HG03175 (cell line): ENCODE measurements around the gene CCL22.
"Not testable (repeated sequence)": the region's sequence is repeated elsewhere in the genome, so short reads cannot be mapped to it uniquely, and the experiment has no call there.

Experiments used
- ATAC-seq: cut with Tn5 transposase; IDR thresholded peaks from one replicate; pipeline ENCODE4 v1.9.1; 2021; ENCODE audit warnings: mild to moderate bottlenecking, moderate library complexity; ENCODE audit not compliant: unreplicated experiment

Gene CCL22, protein sequence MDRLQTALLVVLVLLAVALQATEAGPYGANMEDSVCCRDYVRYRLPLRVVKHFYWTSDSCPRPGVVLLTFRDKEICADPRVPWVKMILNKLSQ

DNA sequence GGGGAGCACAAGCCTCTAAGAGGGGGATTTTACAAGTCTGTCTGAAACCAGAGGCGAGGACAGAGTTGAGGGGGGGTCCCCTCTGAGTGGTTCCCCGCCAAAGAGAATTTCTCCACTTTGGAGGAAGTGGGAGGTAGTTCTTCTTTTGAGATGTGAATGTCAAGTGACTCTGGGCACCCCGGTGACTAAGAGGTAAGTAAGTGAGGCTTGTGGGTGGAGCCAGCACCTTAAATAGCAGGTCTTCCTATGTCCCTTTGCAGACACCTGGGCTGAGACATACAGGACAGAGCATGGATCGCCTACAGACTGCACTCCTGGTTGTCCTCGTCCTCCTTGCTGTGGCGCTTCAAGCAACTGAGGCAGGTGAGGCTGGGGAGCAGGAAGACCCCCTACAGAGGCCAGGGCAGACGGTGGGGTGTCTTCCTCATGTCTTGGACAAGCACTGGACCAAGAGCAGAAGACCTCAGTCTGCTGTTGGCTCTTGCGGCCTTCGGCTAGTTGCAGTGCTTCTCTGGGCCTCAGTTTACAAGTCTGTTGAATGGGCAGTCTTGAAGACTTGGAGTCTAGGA, at the start of gene CCL22:
Gene CCL22, plus strand, starts transcription at position 257 of the 569 bp plus-strand sequence. Its CDS starts 34 bp downstream, at position 291.
- ATAC-seq: peak; percentile 60

DNA sequence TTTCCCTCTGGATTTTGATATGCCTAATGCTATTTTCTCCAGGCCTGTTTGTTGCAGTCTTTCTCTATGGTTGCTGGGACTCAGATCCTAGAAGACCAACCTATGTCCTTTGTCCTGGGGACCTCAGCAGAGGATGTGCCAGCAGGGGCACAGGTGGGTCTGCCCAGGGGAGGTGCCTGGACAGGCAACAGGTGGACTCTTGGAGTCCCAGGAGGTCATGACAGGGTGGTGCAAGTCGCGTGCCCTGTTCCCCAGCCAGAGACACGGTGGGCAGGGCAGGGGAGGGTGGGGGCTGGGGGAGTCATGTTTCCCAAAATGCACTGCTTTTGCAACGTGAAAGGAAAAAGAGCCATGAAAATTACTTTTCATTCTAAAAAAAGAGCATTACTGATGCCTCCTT, 47.8 kb upstream of the CCL22 start:
- ATAC-seq: no peak

DNA sequence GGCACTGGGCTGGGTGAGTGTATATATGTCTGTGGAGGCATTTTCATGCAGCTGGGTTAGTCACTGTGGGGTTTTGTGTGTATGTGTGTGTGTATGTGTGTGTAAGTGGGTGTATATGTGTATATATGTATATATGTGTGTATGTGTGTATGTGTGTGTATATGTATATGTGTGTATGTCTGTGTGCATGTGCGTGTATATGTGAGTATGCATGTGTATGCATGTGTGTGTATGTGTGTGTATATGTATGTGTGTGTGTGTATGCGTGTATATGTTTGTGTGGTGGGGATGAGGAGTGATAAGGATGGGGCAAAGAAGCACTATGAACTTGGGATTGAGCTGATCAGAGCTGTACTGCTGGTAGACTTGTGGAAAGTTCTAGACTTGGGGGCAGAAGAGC, 45.1 kb upstream of the CCL22 start:
- no peak for ATAC-seq

DNA sequence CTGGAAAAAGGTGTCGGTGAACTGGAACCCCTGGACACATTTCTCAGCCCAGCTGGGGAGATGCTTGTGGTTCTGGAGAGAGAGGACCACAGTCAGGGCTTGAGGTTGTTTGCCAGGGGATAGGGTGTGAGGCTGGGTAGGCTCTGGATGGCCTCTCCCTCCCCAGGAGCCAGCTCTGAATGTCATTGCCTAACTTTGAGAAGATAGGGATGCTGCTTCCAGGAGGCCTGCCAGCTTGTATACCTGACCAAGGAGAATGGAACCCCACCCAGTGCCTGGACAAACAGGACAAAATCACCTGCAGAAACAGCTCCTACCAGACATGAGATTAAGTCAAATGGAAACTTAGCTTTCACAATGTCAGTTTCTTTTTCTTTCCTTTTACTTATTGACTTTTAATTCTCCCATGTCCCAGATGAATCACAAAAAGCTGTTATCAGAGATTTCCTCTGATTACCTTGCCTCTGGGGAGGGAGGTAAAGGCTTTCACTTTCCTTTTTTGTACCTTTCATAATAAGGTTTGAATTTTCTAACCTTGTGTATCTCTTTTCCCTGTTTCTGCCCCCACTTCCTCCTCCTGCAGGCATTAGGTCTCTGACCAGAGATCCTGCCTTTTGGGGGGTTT, 44.3 kb upstream of the CCL22 start:
- no peak for ATAC-seq

DNA sequence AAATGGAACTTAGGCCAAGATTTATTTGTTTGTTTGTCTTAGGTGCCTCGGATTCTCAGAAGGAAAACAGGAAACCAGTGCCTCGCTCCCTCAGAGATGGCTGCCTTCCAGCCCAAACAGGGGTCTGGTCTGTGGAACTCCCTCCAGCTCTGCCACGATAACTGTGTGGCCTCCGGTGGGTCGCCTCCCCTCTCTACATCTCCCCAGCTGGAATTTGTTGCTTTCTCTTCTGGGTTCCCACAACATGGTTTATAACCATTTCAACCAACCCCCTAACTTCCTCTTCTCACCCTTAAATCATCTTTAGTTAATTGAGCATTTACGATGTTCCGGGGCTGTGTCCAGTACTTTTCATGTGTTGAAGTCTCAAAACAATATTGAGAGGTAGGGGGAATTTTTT, 43.2 kb upstream of the CCL22 start:
- no peak for ATAC-seq

DNA sequence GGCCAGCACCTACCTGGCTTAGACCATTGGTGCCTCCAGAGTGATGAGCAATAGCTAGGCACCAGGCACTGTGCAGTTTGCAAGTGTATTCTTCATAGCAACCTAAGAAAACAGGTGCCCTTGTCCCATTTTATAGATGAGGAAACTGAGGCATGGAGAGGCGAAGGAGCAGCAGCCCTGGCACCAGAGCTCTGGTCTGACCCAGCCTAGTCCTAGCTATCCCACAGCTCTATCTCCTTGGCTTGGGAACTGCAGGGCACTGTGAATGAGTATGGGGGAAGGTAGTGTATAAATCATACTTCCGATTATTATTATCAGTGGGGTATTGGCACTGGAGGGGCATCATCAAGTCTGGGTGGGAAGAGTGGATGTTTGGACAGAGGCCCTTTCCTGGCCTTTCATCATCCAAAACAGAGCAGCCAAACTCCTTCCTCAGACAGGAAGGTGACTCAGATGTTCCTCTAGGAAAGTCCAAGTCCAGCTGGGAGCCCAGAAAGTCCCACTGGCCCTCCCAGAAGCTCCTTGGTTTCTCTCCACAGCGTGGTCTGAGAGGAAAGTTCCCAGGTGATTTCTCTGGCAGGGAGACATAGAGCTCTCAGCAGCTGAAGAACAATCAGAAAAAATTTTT, 42.1 kb upstream of the CCL22 start:
- ATAC-seq: no peak

DNA sequence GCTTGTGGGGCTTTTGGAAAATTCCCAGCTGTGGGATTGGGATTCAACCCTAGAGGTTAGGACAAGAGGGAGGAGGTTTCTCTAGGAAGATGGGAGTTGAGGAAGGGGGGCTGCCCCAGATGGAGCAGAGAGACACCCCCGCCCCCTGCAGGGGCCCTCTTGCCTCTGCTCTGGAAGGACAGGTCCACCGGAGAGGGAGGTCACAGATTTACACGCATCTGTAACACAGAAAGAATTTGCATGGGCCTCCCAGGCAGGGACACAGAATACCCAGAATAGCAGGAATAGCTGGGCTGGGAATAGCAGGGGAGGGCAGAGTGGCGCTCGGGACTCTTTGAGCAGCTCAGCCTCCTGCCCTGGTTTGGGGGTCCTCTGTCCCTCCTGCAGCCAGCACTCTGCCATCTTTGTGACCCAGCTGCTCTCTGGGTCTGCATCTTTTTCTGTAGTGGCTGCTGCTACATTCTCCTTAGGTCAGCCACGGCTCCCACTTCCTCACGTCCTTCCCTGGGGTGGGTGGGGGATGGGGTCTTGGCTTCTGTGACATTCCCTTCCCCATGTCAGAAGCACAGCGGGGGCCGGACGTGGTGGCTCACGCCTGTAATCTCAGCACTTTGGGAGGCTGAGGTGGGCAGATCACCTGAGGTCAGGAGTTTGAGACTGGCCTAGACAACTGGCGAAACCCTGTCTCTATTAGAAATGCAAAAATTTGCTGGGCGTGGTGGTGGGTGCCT, 40.2 kb upstream of the CCL22 start:
- ATAC-seq: no peak

DNA sequence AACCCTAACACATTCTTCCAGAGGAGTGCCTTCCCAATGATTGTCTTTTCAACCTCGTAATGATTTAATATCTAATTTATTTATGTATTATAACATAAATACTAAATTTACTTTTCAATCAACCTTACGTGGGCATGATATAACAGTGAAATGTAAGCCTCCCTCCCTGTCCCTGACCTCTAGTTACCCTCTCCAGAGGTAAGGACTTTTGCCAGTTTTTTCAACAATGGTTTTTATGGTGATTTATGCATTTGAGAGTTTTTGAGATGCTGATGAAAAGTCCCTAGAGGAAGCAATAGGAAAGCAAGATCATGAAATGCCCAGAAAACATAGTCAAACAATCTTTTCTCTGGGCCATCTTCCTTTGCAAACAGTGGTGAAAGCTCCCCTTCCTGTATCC, 38.9 kb upstream of the CCL22 start:
- ATAC-seq: no peak

DNA sequence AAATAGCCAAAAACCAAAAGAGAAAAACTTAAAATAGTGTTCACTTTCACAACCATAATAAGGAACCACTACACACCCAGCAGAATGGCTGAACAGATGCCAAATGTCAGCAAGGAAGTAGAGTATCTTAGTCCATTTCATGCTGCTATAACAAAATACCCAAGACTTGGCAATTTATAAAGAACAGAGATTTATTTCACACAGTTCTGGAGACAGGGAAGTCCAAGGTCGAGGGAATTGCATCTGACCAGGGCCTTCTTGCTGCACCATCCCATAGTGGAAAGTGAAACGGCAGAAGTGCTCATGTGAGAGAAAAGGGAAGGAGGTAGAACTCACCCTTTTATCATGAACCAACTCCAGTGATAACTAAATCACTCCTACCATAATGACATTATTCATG, 33.8 kb upstream of the CCL22 start:
- no peak for ATAC-seq

DNA sequence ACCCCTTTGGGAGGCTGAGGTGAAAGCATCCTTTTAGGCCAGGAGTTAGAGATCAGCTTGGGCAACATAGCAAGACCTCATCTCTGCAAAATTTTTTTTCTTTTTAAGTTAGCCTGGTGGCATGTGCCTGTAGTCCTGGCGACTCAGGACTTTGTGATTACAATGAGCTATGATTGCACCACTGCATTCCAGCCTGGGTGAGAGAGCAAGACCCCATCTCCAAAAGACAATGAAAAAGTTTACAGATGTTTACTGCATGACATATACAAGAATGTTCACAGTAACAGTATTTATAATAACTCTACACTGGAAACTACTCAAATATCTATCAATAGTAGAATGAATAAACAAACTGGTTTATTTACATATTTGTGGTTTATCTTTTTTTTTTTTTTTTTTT, 33.1 kb upstream of the CCL22 start:
- no peak for ATAC-seq

DNA sequence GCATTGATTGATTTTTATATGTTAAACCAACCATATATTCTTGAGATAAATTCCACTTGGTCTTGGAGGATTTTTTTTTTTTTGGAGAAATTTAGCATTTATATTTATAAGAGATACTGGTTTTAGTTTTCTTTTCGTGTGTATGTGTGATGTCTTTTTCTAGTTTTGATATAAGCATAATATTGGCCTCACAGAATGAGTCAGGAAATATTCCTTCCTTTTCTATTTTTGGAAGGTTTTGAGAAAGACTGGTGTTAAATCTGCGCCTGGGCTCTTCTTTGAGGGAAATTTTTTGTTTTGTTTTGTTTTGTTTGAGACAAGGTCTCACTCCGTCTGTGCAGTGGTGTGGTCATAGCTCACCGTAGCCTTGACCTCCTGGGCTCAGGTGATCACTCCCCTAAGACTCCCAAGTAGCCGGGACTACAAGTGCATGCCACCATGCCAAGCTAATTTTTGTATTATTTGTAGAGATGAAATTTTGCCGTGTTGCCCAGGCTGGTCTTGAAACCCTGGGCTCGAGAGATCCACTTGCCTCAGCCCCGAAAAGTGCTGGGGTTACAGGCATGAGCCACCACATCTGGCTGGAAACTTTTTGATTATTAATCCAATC, 28.8 kb upstream of the CCL22 start:
- ATAC-seq: no peak

DNA sequence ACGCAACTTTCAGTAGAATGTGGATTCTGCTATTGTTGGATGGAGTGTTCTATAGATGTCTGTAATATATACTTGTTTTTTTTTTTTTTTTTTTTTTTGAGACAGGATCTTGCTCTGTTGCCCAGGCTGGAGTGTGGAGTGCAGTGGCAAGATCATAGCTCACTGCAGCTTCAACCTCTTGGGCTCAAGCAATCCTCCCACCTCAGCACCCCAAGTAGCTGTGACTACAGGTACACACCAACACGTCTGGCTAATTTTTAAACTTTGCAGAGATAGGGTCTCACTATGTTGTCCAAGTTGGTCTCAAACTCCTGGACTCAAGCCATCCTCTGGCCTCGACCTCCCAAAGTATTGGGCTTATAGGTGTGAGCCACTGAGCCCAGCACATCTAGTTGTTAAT, 27.2 kb upstream of the CCL22 start:
- ATAC-seq: no peak

DNA sequence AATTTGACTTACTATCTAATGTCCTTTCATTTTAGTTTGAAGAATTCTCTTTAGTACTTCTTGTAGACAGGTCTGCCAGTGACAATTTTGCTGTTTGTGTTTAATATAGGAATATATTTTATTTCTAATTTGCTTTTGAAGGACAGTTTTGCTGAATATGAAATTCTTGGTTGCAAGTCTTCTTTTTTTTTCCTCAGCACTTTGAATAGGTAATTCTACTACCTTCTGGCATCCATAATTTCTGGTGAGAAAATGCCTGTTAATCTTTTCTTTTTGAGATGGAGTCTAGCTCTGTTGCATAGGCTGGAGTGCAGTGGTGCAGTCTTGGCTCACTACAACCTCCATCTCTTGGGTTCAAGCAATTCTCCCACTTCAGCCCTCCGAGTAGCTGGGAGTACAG, 25.2 kb upstream of the CCL22 start:
- ATAC-seq: no peak

DNA sequence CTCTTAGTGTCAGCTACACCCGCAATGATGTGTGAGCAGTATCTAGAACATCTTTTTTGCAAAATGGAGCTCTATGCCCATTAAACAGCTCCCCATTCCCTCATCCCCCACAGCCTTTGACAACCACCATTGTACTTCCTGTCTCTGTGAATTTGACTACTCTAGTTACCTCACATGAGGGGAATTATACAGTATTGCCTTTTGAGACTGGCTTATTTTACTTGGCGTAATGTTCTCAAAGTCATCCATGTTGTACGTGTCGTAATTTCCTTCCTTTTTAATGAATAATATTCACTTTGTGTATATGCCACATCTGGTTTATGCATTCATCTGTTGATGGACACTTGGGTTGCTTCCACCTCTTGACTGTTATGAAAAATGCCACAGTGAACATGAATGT, 23.2 kb upstream of the CCL22 start:
- no peak for ATAC-seq

DNA sequence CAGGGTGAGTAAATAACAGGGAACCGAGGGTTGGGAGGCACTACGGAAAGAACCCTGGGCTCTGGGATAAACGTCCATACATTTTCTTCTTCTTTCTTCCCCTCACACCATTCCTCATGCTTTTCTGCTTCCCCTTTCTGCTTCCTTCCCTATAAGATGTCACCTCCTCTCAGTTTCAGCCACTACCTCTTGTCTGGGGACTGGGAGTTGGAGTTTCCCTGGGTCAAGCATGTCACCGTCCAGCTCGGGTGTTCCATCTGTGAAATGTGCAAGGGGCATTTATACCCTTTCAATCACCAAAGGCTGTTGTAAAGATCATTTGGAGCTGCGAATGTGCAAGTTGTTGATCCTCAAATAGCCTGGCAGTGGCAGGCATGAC, 17.5 kb upstream of the CCL22 start:
- no peak for ATAC-seq

DNA sequence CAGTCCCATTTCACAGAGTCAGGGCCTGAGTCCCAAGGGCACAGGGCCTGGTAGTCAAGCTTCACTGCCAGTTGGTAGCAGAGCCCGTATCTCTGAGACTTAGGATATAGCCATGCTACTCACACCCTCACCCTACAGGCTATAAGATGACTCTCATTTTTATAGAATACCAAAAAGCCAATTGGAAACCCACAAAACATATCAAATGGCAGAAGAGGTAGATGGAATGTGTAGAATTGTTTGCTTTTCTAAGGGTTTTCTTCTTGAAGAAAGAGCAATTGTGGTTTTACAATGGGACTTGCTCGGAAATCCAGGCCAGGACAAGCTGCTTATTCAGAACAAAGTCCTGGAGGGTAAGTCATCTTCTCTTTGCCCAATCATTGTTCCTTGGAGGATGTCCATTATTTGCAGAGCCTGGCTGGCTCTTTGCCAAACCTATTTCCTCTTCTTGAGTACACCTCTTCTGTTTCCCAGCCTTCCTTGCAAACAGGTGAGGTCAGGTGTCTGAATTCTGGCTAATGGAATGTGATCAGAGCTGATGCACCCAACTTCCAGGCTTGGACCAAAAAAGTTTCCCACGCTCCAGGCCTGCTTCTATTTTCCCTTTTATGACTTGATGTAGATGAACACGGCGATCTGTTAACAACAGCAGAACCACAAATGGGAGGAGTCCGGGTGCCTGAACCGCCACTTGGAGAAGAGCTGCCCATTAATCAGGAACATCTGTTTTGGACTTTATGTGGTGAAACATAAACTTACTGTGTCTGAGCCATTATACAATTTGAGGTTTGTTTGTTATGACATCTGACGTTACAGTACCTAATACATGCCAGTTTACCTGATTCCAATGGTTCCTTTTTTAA, 16.9 kb upstream of the CCL22 start:
- no peak for ATAC-seq

DNA sequence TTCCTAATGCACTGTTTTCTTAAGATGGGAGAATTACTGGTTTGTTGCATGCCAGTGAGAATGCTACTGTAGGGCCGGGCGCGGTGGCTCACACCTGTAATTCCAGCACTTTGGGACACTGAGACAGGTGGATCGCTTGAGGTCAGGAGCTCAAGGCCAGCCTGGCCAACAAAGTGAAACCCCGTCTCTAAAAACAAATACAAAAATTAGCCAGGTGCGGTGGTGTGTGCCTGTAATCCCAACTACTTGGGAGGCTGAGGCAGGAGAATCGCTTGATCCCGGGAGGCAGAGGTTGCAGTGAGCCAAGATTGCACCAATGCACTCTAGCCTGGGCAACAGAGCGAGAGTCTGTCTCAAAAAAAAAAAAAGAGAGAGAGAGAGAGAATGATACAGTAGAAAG, 16.0 kb upstream of the CCL22 start:
- ATAC-seq: not testable (repeated sequence)

DNA sequence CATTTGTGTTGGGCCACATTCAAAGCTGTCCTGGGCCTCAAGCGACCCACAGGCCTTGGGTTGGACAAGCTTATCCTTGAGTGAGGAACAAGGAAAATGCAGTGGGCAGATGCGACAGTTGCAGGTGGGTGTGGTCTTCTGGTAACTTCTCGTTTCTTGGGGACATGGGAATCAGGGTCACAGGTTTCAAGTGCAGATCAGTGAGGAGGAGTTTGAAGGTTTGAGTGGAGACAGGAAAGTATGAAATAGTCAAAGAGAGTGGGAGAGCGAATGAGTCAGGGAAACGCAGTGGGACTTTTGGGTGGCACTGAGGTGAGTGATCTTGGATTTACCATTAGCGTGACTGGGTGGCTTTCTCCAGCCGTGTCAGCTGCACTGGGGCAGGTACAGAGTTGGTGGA, 15.4 kb upstream of the CCL22 start:
- ATAC-seq: no peak

DNA sequence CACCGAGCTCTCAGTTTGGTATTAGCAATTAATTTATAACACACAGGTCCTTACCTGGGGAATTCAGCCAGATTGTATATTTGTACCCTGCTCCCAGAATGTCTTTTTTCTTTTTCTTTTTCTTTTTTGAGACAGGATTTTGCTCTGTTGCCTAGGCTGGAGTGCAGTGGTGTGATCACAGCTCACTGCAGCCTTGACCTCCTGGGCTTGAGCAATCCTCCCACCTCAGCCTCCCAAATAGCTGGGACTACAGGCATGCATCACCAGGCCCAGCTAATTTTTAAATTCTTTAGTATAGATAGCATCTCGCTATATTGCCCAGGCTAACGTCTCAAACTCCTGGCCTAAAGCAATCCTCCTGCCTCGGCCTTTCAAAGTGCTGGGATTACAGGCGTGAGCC, 14.5 kb upstream of the CCL22 start:
- ATAC-seq: not testable (repeated sequence)

DNA sequence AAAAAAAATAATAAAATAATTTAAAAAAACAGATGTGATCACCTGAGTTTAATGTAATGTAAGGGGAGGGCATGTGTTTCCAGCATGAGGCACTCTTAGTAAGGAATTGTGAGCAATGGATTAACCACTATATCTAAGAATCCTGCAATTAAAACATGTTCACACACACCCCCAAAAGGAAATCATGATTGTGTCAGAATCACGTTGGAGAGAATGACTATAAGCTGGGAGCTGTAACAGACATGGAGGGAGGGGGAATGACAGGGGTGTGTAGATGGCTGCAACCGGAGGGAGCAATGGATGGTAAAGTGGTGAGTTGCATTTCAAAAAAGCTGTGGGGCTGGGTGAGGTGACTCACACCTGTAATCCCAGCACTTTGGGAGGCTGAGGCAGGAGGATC, 13.6 kb upstream of the CCL22 start:
- no peak for ATAC-seq
